Transverse colon (tissue), 4 donors: ENCODE data around the gene P2RX6. TPM values are rescaled to one million over a fixed set of nuclear protein-coding genes. Genes with fewer than 3 reads are reported as not detected.
"Not testable (repeated sequence)": the region's sequence is repeated elsewhere in the genome, so short reads cannot be mapped to it uniquely, and the experiment has no call there.

Experiments
- DNase-seq: peaks from one replicate; pipeline ENCODE4 v3.0.0-alpha.2; 2019
- H3K27ac ChIP-seq, 4 donors: fragments of 200-600 bp; sonication (generic); 2 replicates each; pipeline ENCODE4 v1.5.1; 2016 to 2018; ENCODE audit warnings: inconsistent platforms in 4 of 4
- H3K27me3 ChIP-seq: fragments of 200-600 bp; sonication (generic); 2 replicates; pipeline ENCODE4 v1.5.1; 2017; ENCODE audit warnings: inconsistent platforms
- H3K36me3 ChIP-seq, 4 donors: fragments of 200-600 bp; sonication (generic); 2 replicates each; pipeline ENCODE4 v1.5.1; 2017 to 2019; ENCODE audit warnings: inconsistent platforms in 4 of 4
- H3K4me1 ChIP-seq, 4 donors: fragments of 200-600 bp; sonication (generic); 2 replicates each; pipeline ENCODE4 v1.5.1; 2017 to 2020; ENCODE audit warnings: inconsistent platforms in 4 of 4
- H3K4me3 ChIP-seq, 4 donors: fragments of 200-600 bp; sonication (generic); 1 replicate in 1 of 4; 2 replicates in 3 of 4; pipeline versions ENCODE4 v1.5.1 to v1.6.1; 2017 to 2019; ENCODE audit warnings: inconsistent platforms in 4 of 4
- H3K9me3 ChIP-seq, 2 donors: fragments of 200-600 bp; sonication (generic); 2 replicates each; pipeline ENCODE4 v1.5.1; 2017 to 2019; ENCODE audit warnings: inconsistent platforms in 2 of 2
- CTCF ChIP-seq, 5 experiments: fragments of 200-600 bp in 3 of 5; fragments of 450-650 bp in 2 of 5; sonication (generic) in 3 of 5; IDR thresholded peaks; 1 replicate in 2 of 5; 2 replicates in 3 of 5; pipeline ENCODE4 v1.5.1; 2016 to 2017; ENCODE audit warnings: antibody characterized with exemption in 5 of 5, inconsistent platforms in 3 of 5, mild to moderate bottlenecking in 2 of 5, moderate library complexity in 1 of 5
- EP300 ChIP-seq: sonication (generic); formaldehyde crosslinking; IDR thresholded peaks from one replicate; pipeline ENCODE4 v1.6.1; 2017; ENCODE audit warnings: antibody characterized with exemption, low read depth
- POLR2A ChIP-seq: fragments of 450-650 bp; IDR thresholded peaks from one replicate; pipeline ENCODE4 v1.6.1; 2016; ENCODE audit warnings: antibody characterized with exemption, mild to moderate bottlenecking, moderate library complexity
- POLR2AphosphoS5 ChIP-seq, 3 donors: sonication (generic); formaldehyde crosslinking; IDR thresholded peaks; one replicate each; pipeline ENCODE4 v1.6.1; 2016; ENCODE audit warnings: antibody characterized with exemption in 3 of 3
- WGBS, 2 donors: methylation state at CpG; one replicate each; pipeline ENCODE4 v1.1.5; 2018; ENCODE audit warnings: low coverage in 1 of 2; 5-methylcytosine and 5-hydroxymethylcytosine counted together
- in situ Hi-C, 4 donors: fragments of 200-750 bp; cut with MboI; loops; one replicate each; pipeline versions ENCODE4 v1.15.0 to v1.15.1; 2017; ENCODE audit warnings: low sequenced_read_pairs in 3 of 4, low pct_ligation_motif_present in 1 of 4, low pct_unique_long_range_greater_than_20kb in 1 of 4
- intact Hi-C: fragments of 100-400 bp; cut with DNase I; formaldehyde crosslinking; loops from one replicate; pipeline ENCODE4 v1.15.1; 2023; ENCODE audit warnings: low total_unique reads
- total RNA-seq, 4 donors: library from RNA; depleted of rRNA; stranded (reverse); fragments of >200 nt; gene quantifications; one replicate each; pipeline ENCODE4 v1.1.0, GENCODE V29; 2016

Gene P2RX6
- total RNA-seq, 4 donors from 2014 or later = 0.40 to 1.7 (median 0.82) TPM; not detected in 1

DNA sequence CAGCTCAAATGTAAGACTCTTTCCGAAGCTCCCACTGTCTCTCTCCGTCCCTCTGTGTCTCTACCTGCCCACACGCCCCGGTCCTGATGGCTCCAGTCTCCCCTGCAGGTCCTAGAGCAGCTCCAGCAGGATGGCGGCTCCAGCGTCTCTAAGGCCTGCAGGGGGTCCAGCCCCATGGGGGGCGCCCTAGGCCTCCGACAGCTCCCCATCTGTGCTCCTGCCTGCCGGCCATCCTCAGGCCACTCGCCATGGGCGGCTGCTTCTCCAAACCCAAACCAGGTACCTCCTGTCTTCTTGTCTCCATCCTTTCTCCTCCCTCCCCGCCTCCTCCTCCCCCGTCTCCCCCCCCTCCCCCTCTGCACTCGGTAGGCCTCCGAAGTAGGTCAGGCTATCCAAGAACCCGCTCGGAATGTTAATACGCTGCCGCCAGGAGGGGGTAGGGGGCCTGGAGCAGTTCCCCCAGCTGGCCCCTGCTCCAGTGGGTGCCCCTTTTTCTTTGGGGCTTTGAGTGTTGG lies 47.2 kb upstream of the P2RX6 start:
- Histone ChIP-seq H3K36me3 (no peaks in the 10 kb centered on the region), H3K4me3 (no peak overlapping the region), H3K9me3 (no peaks in the 10 kb centered on the region), H3K27me3 (peaks cover 14% of the 10 kb centered on the region), H3K27ac (peak overlapping the region; percentile 84 to 94 (median 91)), H3K4me1 (peaks cover 10 to 46% (median 44%) of the 10 kb centered on the region in 4 donors)
- WGBS, 2 donors = 72% methylated on average over 19 of the region's 19 CpGs; no CpG with 5 or more reads in 1 of the 2 donors
- no peak for DNase-seq
- intact Hi-C loops (no loop called here), in situ Hi-C loops (loop anchor here in 1 of 4 donors (25.0 kb wide), 1 partner anchor 95 kb away; no protein-coding TSS in a partner anchor)
- no peak for TF ChIP-seq CTCF (IDR thresholded peaks at IDR 0.05)
- TF ChIP-seq POLR2AphosphoS5 (IDR thresholded peaks at IDR 0.05) = no peak
- no peak for TF ChIP-seq EP300
- TF ChIP-seq POLR2A = no peak

DNA sequence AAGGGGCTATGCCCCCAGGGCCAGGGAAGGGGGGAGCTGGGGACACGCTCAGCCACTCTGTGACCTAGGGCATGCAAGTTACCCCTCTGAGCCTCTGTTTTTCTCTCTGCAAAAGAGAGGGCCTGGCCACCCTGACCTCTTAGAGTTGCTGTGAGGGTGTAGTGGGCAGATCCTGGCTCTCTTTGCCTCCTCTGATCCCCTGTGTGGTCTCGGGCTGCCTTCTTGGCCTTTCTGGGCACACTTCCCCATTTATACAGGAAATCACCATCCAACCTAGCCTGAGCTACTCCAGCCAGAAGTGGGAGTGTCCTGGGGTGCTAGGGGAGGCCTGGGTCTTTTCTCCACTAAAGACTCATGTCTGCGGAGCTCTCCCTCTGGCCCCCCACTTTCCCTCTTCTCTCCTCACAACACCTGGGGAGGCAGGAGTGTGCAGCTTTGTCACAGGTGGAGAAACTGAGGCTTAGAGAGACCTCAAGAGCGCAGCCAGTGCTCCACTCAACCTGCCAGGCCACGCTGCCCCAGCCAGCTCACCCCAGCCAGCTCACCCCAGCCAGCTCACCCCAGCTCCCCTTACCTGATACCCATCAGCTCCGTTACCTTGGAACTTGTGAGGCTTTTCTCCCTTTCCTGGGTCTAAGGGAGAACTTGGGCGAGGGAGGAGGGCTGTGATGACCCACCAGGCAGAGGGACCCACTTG lies 46.5 kb upstream of the P2RX6 start:
- H3K36me3 ChIP-seq = no peaks in the 10 kb centered on the region
- H3K27ac ChIP-seq = peak overlapping the region in 2 of 4 donors; percentile 18 to 54
- no peak overlapping the region for H3K4me3 ChIP-seq
- no peaks in the 10 kb centered on the region for H3K9me3 ChIP-seq
- in situ Hi-C loops = loop anchor here in 1 of 4 donors (25.0 kb wide), 1 partner anchor 94 kb away; no protein-coding TSS in a partner anchor
- peaks cover 10 to 46% (median 43%) of the 10 kb centered on the region in 4 donors for H3K4me1 ChIP-seq
- no peak for TF ChIP-seq POLR2AphosphoS5 (IDR thresholded peaks at IDR 0.05)
- TF ChIP-seq EP300 = no peak
- TF ChIP-seq CTCF (IDR thresholded peaks at IDR 0.05) = no peak
- no peak for TF ChIP-seq POLR2A
- peaks cover 14% of the 10 kb centered on the region for H3K27me3 ChIP-seq
- DNase-seq = no peak
- intact Hi-C loops = no loop called here
- 60 to 89% methylated on average over 1 to 7 of the region's 7 CpGs for WGBS, 2 donors

DNA sequence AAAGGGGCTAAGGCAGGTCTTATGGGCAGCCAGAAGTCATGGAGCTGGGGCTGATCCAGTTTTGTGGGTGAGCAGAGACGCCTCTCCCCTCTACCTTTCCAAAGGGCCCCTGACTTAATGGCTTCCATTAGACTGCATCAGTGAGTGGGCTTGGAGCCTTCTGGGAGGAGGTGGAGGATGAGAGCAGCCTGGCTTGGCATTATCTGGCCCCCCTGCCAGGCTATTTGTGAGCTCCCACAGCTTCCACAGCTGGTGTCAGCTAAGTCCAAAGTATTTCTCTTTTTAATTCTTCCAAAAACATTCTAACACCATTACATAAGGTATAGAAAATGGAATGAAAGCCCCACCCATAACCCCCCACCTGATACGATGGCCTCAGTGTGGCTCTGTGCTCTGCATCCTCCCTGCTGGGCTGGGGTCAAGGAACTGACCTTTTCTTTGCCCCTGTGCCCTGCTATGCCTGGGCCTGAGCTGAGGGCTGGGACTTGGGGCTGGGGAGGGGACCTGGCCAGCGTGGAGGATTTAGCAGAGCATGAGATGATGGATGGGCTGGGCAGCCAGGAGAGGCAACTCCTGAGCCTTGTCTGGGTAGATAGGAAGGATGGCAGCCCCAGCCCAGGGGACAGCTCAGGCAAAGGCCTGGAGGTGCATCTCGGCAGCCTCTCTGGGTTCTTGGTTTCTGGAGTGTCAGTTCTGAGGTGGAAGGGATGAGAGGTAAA lies 43.9 kb upstream of the P2RX6 start:
- intact Hi-C loops (no loop called here), in situ Hi-C loops (loop anchor here in 1 of 4 donors (25.0 kb wide), 1 partner anchor 91 kb away; no protein-coding TSS in a partner anchor)
- no peak overlapping the region for H3K27ac ChIP-seq
- H3K9me3 ChIP-seq = no peaks in the 10 kb centered on the region
- TF ChIP-seq CTCF (IDR thresholded peaks at IDR 0.05) = no peak
- no peak for TF ChIP-seq POLR2AphosphoS5 (IDR thresholded peaks at IDR 0.05)
- no peak for TF ChIP-seq EP300
- no peak for TF ChIP-seq POLR2A
- H3K4me3 ChIP-seq = no peak overlapping the region
- DNase-seq = no peak
- H3K36me3 ChIP-seq = no peaks in the 10 kb centered on the region
- no peaks in the 10 kb centered on the region for H3K27me3 ChIP-seq
- H3K4me1 ChIP-seq = peaks cover 6 to 24% (median 20%) of the 10 kb centered on the region in 4 donors
- WGBS, 2 donors = 67% methylated on average over 4 of the region's 4 CpGs; no CpG with 5 or more reads in 1 of the 2 donors

GRCh38 chr22:20972014-20972694 lies 42.8 kb upstream of the P2RX6 start:
- H3K36me3 ChIP-seq, intact Hi-C loops, H3K4me3 ChIP-seq, H3K27ac ChIP-seq, H3K27me3 ChIP-seq, H3K9me3 ChIP-seq, DNase-seq: not testable (repeated sequence)
- in situ Hi-C loops = loop anchor here in 1 of 4 donors (25.0 kb wide), 1 partner anchor 90 kb away; no protein-coding TSS in a partner anchor
- WGBS, 2 donors = 76 to 89% methylated on average over 3 to 11 of the region's 11 CpGs
- peaks cover 0 to 14% (median 10%) of the 10 kb centered on the region in 4 donors for H3K4me1 ChIP-seq
